ENCODE data around the gene NRP1. TPM values are rescaled to one million over a fixed set of nuclear protein-coding genes. Genes with fewer than 3 reads are reported as not detected.

The NRP1 gene
- total RNA-seq, 4 donors from 2014 or later, result 17.7 to 47.0 (median 21.0) TPM

DNA sequence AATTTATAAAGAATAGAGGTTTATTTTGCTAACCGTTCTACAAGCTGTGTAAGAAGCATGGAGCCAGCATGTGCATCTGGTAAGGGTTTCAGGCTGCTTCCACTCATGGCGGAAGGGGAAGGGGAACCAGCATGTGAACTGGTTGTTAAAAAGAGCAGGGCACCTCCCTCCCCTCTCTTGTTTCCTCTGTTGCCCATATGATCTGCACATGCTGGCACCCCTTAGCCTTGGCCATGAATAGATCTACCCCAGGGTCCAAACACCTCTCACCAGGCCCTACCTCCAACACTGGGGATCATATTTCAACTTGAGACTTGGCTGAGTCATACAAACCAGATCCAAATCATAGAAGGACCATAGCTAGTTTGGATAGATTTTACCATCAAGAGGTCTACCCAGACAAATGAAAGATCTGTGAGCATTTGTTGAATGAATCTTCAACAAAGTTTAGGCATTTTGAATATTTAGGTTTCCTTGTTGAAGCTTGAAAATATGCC is 36.0 kb upstream of the NRP1 start:
- Histone ChIP-seq H3K27me3 (no peaks in the 10 kb centered on the region), H3K9me3 (peaks cover 0 to 3% (median 0%) of the 10 kb centered on the region in 4 donors), H3K27ac (no peak overlapping the region), H3K4me1 (no peaks in the 10 kb centered on the region), H3K4me3 (no peak overlapping the region), H3K36me3 (no peaks in the 10 kb centered on the region)
- no peak for DNase-seq
- TF ChIP-seq POLR2A (IDR thresholded peaks at IDR 0.05), result no peak
- TF ChIP-seq, protein P1, sequence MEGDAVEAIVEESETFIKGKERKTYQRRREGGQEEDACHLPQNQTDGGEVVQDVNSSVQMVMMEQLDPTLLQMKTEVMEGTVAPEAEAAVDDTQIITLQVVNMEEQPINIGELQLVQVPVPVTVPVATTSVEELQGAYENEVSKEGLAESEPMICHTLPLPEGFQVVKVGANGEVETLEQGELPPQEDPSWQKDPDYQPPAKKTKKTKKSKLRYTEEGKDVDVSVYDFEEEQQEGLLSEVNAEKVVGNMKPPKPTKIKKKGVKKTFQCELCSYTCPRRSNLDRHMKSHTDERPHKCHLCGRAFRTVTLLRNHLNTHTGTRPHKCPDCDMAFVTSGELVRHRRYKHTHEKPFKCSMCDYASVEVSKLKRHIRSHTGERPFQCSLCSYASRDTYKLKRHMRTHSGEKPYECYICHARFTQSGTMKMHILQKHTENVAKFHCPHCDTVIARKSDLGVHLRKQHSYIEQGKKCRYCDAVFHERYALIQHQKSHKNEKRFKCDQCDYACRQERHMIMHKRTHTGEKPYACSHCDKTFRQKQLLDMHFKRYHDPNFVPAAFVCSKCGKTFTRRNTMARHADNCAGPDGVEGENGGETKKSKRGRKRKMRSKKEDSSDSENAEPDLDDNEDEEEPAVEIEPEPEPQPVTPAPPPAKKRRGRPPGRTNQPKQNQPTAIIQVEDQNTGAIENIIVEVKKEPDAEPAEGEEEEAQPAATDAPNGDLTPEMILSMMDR (IDR thresholded peaks at IDR 0.05), result no peak

DNA sequence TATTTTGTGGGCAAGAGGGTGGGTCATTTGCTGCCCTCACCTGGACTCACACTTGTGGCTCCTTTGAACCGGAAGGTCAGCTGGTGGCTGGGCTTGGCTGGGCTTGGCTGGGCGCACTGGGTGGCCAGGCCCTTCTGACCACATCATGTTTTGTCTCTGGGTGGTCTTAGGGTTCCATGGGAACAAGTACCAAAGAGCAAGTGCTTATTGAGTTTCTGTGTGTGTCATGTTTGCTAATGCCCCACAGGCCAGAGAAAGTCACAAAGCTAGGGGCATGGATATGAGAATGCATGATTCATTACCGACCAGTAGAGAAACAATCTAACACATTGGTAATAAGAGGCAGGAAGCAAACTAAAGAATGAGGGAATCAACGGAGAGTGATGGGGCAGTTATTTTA is 33.6 kb upstream of the NRP1 start:
- Histone ChIP-seq H3K27me3 (no peaks in the 10 kb centered on the region), H3K4me1 (no peaks in the 10 kb centered on the region), H3K4me3 (no peak overlapping the region), H3K36me3 (no peaks in the 10 kb centered on the region), H3K27ac (no peak overlapping the region), H3K9me3 (peaks cover 0 to 3% (median 0%) of the 10 kb centered on the region in 4 donors)
- no peak for DNase-seq
- TF ChIP-seq, protein P1 (IDR thresholded peaks at IDR 0.05), result no peak
- no peak for TF ChIP-seq POLR2A (IDR thresholded peaks at IDR 0.05)

DNA sequence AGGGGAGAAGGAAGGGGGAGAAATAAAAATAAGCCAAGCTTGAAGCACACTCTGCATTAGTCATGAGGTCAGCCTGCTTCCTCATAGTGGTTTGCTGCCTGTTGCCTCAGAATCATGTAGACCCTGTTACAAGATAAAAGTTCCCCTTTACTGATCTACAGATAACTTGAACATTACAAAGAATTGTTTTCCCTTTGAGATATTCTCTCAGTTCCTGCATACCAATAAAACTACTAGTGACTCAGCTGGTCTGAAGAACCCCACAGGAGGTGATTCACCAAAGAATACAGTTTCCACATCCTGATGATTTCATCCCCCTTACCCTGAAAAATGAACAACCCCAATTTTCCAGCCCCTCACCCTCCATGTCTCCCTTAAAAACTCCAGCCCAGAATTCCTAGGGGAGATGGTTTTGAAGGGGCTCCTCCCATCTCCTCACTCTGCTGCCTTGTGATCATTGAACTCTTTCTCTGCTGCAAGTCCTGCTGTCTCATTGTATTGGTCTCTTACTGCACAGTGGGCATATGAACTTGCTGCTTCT is 31.5 kb upstream of the NRP1 start:
- H3K4me3 ChIP-seq, result no peak overlapping the region
- H3K9me3 ChIP-seq, result peaks cover 0 to 3% (median 0%) of the 10 kb centered on the region in 4 donors
- H3K36me3 ChIP-seq, result no peaks in the 10 kb centered on the region
- H3K27me3 ChIP-seq, result no peaks in the 10 kb centered on the region
- H3K27ac ChIP-seq, result no peak overlapping the region
- no peaks in the 10 kb centered on the region for H3K4me1 ChIP-seq
- no peak for DNase-seq
- TF ChIP-seq POLR2A (IDR thresholded peaks at IDR 0.05), result no peak
- TF ChIP-seq, protein P1 (IDR thresholded peaks at IDR 0.05), result no peak

DNA sequence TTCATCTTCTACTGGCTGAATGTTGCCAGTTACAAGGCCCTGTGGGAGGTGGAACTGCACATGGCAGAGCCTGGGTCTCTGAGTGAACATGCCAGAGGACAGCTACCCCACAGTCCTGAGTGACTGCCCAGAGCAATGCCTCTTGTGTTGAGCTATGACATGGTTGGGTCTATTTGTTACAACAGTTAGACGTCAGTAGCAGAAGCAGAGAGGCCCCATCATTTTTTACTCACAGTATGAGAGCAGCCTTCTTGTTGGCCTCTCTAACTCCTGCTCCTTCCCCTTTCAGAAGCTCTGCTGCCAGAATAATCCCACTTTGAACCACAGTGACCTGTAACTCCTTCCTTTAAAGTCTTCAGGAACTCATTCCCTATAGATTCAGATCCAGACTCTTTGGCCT is 30.8 kb upstream of the NRP1 start:
- no peak for TF ChIP-seq POLR2A (IDR thresholded peaks at IDR 0.05)
- TF ChIP-seq, protein P1 (IDR thresholded peaks at IDR 0.05), result no peak
- no peak overlapping the region for H3K4me3 ChIP-seq
- H3K27me3 ChIP-seq, result no peaks in the 10 kb centered on the region
- no peaks in the 10 kb centered on the region for H3K36me3 ChIP-seq
- no peak for DNase-seq
- no peaks in the 10 kb centered on the region for H3K4me1 ChIP-seq
- H3K9me3 ChIP-seq, result peaks cover 0 to 3% (median 0%) of the 10 kb centered on the region in 4 donors
- H3K27ac ChIP-seq, result no peak overlapping the region

DNA sequence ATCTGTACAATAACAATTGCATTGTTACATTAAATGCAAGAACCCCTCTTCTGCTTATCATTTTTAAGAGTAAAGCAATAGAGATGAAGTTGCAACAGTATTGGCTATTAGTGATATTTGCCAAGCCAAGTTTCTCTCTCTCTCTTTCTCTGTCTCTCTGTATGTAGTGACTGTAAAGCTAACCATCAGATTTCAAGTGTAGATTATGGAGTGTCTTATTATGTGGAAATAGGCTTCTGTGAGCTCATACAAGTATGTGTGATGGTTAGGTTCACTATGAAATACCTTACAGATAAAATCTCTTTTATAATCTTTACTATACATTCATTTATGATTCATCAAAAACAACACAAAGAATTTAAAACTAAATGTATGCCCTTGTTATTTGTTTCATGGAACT is 28.6 kb upstream of the NRP1 start:
- peaks cover 0 to 3% (median 0%) of the 10 kb centered on the region in 4 donors for H3K9me3 ChIP-seq
- DNase-seq, result no peak

More for the DNA sequence above, 28.6 kb upstream of the NRP1 start:
- Histone ChIP-seq H3K27me3 (no peaks in the 10 kb centered on the region), H3K4me3 (no peak overlapping the region), H3K36me3 (no peaks in the 10 kb centered on the region), H3K27ac (no peak overlapping the region), H3K4me1 (no peaks in the 10 kb centered on the region)
- TF ChIP-seq, protein P1 (IDR thresholded peaks at IDR 0.05), result no peak
- TF ChIP-seq POLR2A (IDR thresholded peaks at IDR 0.05), result no peak

All from Peyer's patch (tissue), 4 donors.